Measurements from ENCODE around the gene ENPP5. TPM values are rescaled to one million over a fixed set of nuclear protein-coding genes. Genes with fewer than 3 reads are reported as not detected.

The ENPP5 gene
- total RNA-seq, 1 donor from 2014 or later, result not detected

- no peak for DNase-seq (ENCODE audit: extremely low spot score, unreplicated experiment)
- TF ChIP-seq CTCF (IDR thresholded peaks at IDR 0.05), result no peak
- no peaks in the 10 kb centered on the region for H3K9me3 Mint-ChIP-seq (ENCODE audit: unreplicated experiment)
- peaks cover 14% of the 10 kb centered on the region for H3K27me3 Mint-ChIP-seq (ENCODE audit: unreplicated experiment)
- no peak overlapping the region for H3K4me3 Mint-ChIP-seq (ENCODE audit: unreplicated experiment)
- H3K4me1 Mint-ChIP-seq (ENCODE audit: unreplicated experiment), result no peaks in the 10 kb centered on the region
- H3K36me3 Mint-ChIP-seq (ENCODE audit: unreplicated experiment), result no peaks in the 10 kb centered on the region
- no peak overlapping the region for H3K27ac Mint-ChIP-seq (ENCODE audit: unreplicated experiment)
These were observed 37.5 kb upstream of the ENPP5 start for GRCh38 chr6:46208303-46208702.

GRCh38 chr6:46207174-46207573 lies 36.4 kb upstream of the ENPP5 start:
- H3K27me3 Mint-ChIP-seq (ENCODE audit: unreplicated experiment), result peaks cover 18% of the 10 kb centered on the region
- no peak overlapping the region for H3K27ac Mint-ChIP-seq (ENCODE audit: unreplicated experiment)
- no peak for TF ChIP-seq CTCF (IDR thresholded peaks at IDR 0.05)
- no peaks in the 10 kb centered on the region for H3K4me1 Mint-ChIP-seq (ENCODE audit: unreplicated experiment)
- H3K4me3 Mint-ChIP-seq (ENCODE audit: unreplicated experiment), result no peak overlapping the region
- no peaks in the 10 kb centered on the region for H3K9me3 Mint-ChIP-seq (ENCODE audit: unreplicated experiment)
- H3K36me3 Mint-ChIP-seq (ENCODE audit: unreplicated experiment), result no peaks in the 10 kb centered on the region
- DNase-seq (ENCODE audit: extremely low spot score, unreplicated experiment), result no peak

- peaks cover 20% of the 10 kb centered on the region for H3K27me3 Mint-ChIP-seq (ENCODE audit: unreplicated experiment)
- no peaks in the 10 kb centered on the region for H3K36me3 Mint-ChIP-seq (ENCODE audit: unreplicated experiment)
- H3K4me3 Mint-ChIP-seq (ENCODE audit: unreplicated experiment), result no peak overlapping the region
- no peak overlapping the region for H3K27ac Mint-ChIP-seq (ENCODE audit: unreplicated experiment)
- no peaks in the 10 kb centered on the region for H3K9me3 Mint-ChIP-seq (ENCODE audit: unreplicated experiment)
- no peak for DNase-seq (ENCODE audit: extremely low spot score, unreplicated experiment)
- TF ChIP-seq CTCF (IDR thresholded peaks at IDR 0.05), result no peak
- no peaks in the 10 kb centered on the region for H3K4me1 Mint-ChIP-seq (ENCODE audit: unreplicated experiment)
These were observed 34.3 kb upstream of the ENPP5 start for GRCh38 chr6:46204880-46205650.

GRCh38 chr6:46203391-46204177 lies 32.8 kb upstream of the ENPP5 start:
- Mint-ChIP-seq H3K4me1 (ENCODE audit: unreplicated experiment) (no peaks in the 10 kb centered on the region), H3K27me3 (ENCODE audit: unreplicated experiment) (peaks cover 10% of the 10 kb centered on the region), H3K9me3 (ENCODE audit: unreplicated experiment) (no peaks in the 10 kb centered on the region), H3K4me3 (ENCODE audit: unreplicated experiment) (no peak overlapping the region), H3K27ac (ENCODE audit: unreplicated experiment) (no peak overlapping the region), H3K36me3 (ENCODE audit: unreplicated experiment) (no peaks in the 10 kb centered on the region)
- no peak for TF ChIP-seq CTCF (IDR thresholded peaks at IDR 0.05)
- no peak for DNase-seq (ENCODE audit: extremely low spot score, unreplicated experiment)

- DNase-seq (ENCODE audit: extremely low spot score, unreplicated experiment), result no peak
- Mint-ChIP-seq H3K27ac (ENCODE audit: unreplicated experiment) (no peak overlapping the region), H3K9me3 (ENCODE audit: unreplicated experiment) (no peaks in the 10 kb centered on the region), H3K4me1 (ENCODE audit: unreplicated experiment) (no peaks in the 10 kb centered on the region), H3K36me3 (ENCODE audit: unreplicated experiment) (no peaks in the 10 kb centered on the region), H3K4me3 (ENCODE audit: unreplicated experiment) (no peak overlapping the region), H3K27me3 (ENCODE audit: unreplicated experiment) (peaks cover 10% of the 10 kb centered on the region)
- TF ChIP-seq CTCF (IDR thresholded peaks at IDR 0.05), result no peak
These were observed 30.9 kb upstream of the ENPP5 start for GRCh38 chr6:46201702-46202101.
